Femur (tissue), 1 donor: Measurements from ENCODE around the gene CFAP69.
"Not testable (repeated sequence)": the region's sequence is repeated elsewhere in the genome, so short reads cannot be mapped to it uniquely, and the experiment has no call there.

Source experiments
- DNase-seq: peaks from one replicate; pipeline ENCODE4 v3.0.0-alpha.2; 2017

CFAP69 gene

DNA sequence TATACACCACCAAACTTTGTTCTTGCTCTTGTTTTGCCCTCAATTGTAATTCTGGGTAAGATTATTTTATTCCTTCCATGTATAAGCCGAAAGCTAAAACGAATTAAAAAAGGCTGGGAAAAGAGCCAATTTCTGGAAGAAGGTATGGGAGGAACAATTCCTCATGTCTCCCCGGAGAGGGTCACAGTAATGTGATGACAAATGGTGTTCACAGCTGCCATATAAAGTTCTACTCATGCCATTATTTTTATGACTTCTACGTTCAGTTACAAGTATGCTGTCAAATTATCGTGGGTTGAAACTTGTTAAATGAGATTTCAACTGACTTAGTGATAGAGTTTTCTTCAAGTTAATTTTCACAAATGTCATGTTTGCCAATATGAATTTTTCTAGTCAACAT is 12.5 kb upstream of the CFAP69 start:
- no peak for DNase-seq

DNA sequence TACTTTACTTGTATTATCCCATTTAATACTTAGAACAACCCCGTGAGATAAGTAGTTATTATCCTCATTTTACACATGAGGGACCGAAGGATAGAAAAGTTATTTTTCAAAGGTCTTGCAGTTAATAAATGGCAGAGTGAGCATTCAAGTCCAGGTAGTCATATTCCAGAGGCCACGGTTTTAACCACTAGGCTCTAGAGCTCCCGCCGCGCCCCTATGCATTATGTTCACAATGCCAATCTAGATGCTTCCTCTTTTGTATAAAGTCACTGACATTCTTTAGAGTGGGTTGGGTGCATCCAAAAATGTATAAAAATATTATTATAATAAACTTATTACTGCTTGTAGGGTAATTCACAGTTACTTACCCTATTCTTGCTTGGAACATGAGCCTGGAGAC is 11.4 kb upstream of the CFAP69 start:
- no peak for DNase-seq

DNA sequence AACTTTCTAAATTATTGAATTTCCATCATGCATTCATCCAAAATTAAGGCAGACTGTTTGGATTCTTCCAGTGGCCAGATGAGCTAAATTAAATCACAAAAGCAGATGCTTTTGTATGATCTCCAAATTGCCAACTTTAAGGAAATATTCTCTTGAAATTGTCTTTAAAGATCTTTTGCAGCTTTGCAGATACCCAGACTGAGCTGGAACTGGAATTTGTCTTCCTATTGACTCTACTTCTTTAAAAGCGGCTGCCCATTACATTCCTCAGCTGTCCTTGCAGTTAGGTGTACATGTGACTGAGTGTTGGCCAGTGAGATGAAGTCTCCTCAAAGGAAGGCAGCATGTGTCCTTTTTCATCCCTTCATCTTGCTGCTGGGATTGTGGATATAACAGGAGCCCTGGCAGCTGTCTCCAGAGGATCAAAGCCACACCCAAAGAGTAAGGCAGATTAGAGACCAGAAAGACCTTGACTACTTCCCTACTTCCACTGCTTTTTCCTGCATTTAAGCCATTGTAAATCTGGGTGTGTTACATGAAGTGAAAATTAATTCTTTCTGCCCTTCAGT is 8.2 kb upstream of the CFAP69 start:
- peak; percentile 33 for DNase-seq

DNA sequence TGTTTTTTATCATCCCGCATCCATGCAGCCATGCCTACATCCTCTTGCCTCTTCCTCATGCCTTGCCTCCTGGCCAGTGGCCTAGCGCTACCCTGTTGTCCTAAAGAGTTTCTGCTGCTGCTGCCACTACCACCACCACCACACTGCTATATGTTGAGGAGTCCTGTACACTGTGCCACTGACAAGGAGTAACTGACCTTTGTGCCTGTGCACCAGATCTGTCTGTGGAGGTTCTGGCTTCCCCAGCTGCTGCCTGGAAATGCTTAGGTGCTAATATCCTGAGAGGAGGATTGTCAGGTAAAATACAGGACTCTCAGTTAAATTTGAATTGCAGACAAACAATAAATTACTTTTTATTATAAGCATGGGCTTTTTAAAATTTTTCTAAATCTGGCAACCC is 7.0 kb upstream of the CFAP69 start:
- no peak for DNase-seq

DNA sequence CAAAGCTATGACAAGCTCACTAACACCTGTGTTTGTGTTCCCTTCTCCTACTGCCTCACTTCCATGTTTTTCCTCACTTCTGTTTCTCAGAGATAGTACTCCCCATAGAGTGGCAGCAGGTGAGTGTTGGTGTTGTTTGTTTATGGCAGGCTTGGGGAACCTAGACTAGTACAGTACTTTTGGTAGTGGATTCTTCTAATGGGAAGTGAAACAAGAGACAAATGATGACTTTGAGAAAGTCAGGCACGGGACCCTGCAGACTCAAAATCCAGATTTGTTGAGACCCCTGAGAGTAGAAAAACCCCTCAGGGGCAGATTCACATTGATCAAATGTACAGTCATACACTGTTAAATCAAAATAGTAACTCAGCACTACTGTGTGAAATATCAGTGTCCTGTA is 6.4 kb upstream of the CFAP69 start:
- no peak for DNase-seq

DNA sequence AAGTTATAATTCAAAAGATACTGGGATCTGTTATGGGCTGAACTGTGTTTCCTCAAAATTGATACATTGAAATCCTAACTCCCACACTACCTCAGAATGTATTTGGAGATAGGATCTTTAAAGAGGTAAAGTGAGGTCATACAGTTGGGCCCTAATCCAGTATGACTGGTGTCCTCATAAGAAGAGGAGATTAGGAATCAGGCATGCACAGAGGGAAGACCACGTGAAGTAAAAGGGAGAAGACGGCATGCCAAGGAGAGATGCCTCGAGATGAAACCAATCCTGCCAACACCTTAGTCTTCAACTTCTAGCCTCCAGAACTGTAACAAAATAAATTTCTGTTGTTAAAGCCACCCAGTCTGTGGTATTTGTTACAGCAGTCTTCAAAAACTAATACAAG is 5.9 kb upstream of the CFAP69 start:
- no peak for DNase-seq

DNA sequence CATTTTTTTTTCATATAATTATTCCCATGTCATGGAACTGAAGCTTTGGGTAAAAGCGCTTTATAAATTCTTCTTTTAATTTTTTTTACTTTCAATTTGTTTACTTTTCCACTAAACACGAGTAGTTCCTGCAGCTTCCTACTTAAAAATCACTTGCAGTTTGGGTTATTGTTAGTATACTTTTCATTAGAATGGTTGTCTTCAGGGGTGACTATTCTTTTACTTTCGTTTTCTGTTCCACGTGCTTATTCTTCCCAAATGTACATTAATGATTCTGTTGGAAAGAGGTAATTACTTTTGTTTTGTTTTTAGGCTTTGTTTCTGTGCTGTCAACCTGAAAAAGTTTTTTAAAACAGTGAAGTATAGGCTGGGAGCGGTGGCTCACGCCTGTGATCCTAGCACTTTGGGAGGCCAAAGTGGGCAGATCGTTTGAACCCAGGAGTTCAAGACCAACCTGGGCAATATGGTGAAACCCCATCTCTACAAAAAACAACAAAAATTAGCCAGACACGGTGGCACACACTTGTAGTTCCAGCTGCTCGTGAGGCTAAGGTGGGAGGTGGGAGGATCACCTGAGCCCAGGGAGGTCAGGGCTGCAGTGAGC is 5.2 kb upstream of the CFAP69 start:
- DNase-seq = no peak

DNA sequence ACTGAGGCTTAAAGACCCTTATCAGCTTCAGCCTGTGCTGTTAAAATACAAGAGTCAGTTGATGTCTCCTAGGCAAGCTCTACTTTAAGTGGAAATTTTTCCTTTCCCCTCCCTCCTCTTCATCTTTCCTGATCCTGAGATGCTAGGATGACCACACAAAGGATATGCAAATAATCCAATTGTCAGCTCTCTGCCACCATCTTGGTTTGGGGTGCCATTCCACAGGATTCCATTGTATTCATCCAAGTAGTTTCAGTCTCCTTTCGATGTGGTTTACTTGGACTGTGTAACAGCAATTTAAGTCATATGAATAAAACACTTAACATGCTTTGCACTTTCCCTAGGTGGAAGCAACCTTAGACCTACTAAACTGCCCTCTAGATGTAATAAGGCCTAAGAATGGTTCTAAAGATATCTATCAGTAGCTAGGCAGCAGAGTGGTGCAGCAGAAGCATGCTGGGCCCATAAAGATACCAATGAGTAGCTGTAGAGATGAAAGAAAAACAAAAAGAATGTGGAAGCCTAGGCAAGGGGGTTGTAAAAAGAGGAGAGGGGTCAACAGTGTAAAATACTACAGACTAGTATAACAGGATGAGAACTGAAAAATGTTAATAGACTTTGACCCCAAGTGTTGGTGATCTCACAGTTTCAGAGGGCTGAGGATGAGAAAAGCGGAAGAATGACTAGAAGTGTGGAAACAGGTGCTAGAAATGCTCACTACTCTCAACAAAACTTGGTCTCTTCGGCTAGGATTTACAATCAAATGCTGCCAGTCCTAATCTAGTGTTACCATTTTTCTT is 2.4 kb upstream of the CFAP69 start:
- no peak for DNase-seq

DNA sequence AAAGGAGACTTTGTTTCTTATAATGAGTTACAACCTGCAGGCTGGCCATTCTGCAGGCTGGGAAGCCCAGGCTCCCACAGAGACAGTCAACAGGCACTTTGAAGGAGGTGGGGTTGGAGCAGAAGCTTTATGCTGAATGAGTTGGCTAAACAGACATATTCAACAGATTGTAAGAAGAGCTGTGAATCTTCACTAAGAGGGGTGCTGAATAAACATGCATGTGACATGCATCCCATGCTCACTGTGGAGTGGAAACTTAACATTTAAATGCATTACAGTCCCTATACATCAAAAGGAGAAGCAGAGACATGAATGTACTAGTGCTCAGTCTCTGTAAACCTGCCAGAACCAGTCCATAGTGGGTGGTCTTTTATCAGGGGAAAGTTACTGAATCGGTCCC is 1.4 kb upstream of the CFAP69 start:
- no peak for DNase-seq

DNA sequence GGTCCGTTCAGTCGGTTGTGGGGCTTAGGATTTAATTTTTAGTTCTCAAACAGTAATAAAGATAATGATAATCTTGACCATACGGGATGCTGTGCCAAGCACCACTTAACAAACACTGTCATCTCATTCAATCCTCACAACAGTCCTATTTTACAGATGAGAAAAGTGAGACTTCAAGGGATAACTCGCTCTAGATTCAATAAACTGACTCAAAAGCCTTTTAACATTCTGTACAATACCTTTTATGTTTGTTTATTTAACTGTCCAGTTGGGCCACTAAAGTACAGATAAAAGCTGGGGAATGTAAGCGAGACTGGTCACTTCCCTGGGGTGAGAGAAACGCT is 437 bp upstream of the CFAP69 start:
- no peak for DNase-seq

DNA sequence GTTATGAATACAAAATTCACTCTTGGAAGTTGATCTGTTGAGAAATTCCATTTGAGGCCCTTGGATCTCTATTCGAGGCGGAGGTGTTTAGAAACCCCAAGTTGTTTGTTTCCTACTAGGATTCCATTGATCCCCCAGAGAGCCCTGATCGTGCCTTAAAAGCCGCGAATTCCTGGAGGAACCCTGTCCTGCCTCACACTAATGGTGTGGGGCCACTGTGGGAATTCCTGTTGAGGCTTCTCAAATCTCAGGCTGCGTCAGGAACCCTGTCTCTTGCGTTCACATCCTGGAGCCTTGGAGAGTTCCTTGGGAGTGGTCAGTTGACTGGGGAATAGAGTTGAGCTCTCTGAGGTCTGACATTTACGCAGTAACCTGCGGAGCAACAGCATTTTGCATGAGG is 1.2 kb downstream of the CFAP69 start:
- no peak for DNase-seq

DNA sequence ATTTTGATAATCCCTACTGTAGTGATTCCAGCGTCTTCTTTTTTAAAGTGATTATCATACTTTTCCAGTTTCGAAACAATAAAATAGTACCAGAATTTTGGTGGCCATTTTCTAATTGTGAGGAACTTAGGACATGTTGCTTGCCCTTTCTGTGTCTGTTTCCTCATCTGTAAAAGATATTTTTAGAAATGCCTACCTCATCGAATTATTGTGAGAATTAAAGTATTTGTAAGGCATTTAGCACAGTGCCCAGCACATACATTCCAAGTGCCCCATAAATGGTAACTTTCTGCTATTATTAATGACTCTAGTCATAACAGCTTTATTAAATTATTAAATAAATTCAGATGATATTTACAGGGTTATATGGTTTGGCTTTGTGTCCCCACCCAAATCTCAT is 3.7 kb downstream of the CFAP69 start:
- DNase-seq = no peak

DNA sequence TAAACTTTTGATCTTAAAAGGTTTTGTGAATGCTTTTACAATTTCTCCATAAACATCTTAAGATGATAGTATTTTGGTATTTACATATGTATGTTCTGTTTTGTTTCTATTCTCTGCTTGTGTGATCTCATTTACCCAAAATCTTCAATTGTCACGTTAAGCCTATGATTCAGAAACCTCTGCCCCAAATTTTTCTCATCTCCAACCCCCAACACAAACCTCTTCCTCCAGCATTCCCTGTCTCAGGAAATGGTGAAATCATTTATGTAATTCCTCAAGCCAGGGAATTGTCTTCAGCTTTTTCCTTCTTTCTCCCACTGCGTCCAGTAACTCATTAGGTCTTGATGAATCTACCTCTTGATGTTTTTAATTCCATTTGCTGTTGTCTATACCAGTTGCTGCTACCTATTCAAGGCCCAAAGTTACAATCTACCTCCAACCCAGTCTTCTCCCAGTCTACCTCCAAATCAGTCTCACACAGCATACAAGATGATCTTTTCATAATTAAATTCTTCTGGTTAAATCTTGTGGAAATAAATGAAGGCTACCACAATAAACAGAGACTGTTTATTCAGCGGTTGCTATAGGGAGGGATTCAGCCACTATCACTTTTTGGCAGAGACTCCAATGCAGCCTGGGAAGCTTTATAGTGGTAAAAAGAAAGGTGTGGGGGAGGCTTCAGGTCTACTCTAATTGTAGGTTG is 5.8 kb downstream of the CFAP69 start:
- no peak for DNase-seq

DNA sequence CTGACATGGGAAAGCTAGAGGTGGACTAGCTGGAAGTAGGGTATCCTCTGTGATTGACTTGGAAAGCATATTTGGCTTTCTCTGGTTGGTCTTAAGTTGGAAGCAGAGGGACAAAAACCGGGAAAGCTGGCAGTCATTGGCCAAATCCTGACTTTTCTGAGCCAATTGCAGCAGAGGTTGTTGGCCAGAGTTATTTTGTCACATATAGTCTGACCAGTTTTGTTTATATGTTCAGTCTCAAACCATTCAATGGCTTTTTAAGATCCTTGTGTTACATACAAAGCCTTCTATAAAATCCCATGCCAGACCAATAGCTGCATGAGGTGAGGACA is 6.3 kb downstream of the CFAP69 start:
- no peak for DNase-seq

DNA sequence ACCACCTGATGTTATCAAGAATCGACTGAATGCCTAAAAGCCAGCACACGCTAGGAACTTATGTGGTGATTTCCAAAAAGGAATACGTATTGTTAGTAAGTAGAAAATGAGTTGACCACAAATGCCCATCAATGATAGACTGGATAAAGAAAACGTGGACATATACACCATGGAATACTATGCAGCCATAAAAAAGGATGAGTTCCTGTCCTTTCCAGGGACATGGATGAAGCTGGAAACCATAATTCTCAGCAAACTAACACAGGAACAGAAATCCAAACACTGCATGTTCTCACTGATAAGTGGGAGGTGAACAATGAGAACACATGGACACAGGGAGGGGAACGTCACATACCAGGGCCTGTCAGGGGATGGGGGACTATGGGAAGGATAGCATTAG is 11.0 kb downstream of the CFAP69 start:
- DNase-seq = not testable (repeated sequence)

DNA sequence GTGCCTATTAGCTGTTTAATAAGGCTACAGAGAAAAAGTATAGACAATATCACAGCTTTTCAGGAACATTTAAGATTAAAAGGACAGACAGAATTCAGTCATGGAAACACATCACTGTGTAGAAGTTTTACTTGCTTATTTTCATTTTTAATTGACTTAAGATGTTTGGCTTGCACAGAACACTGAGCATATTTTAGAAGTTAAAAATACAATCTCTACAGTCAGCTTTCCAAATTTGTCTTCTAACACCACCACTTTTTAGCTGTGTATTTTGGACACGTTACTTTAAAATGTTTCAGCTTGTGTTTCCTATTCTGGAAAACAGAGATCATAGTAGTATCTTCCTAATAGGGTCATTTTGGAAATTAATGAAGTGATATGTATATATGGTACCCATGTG is 11.8 kb downstream of the CFAP69 start:
- DNase-seq = no peak

DNA sequence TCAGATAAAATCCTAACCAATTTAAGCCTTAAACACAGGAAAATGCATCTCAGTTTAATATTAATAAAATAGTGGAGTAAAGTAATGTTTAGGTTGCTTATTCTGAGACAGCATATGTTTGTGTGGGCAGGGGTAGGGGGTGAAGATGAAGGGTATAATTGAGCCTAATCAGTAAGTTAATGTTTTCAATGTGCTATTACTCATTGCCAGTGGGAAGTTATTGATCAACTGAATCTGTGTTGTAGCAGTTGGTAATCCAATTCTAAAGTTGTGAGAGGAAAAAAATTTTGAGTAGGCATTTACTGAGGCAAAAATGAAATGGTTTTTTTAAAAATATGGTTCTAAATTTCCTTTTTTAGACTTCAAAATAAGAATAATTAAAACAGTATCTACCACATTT is 16.5 kb downstream of the CFAP69 start:
- no peak for DNase-seq

DNA sequence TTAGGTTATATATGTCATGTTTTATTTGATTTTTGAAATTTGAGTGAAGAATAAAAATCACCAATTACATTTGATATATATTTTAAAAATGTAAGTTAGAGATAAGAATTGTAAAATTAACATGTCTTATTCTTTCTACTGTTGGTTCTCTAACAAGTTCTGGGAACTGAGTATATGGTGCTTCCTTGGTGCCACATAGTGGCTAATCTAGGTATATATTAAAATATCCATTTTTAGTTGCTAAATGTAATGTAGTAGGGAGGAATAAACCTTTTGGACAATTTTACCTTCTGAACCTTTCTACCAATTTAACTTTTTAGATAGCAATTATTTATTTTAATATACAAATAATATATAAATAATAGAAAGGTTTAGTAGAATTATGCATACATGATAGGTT is 17.5 kb downstream of the CFAP69 start:
- no peak for DNase-seq

DNA sequence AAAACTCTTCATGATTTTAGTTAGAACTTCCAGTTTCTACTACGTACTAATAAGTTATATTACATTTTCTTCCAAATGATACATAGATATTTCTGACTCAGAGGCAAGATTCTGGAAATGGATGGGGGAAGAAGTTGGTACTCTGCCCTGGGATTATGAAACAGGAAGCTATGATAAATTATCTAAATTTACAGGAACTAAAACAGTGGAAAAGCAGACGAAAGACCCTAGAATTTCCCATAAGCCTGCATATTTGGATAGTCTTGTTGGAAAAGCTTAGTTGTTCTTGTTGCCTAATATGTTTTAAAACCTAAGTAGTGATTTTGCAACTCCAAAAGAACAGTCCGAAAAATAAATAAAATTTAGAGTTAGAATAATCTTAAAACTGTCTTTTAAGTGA is 21.8 kb downstream of the CFAP69 start:
- no peak for DNase-seq

DNA sequence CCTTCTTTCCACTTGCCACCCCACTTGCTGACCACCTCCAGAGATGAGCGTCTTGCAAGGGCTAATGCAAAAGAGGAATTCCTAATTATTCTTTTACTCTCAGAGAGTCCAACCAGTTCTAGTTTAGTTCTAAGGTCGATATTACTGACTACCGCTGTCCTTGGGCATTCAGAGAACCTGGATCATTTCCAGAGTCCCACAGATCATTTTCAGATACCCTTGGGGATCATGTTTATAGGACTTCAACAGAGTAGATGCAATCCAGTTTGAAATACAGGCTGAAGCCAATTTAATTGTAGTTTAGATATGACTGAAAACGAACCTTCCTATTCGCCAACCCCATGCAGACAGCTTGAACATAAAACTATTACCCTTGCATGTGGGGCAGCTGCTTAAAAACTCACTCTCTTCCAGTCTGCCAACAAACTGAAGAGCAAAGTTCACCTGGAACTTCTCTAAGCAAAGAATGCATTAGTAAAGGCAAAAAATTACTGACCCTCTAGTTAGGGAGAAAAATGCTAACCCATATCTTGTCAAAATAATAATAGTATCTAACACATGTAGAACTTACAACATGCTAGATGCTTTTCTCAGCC is 22.4 kb downstream of the CFAP69 start:
- no peak for DNase-seq

DNA sequence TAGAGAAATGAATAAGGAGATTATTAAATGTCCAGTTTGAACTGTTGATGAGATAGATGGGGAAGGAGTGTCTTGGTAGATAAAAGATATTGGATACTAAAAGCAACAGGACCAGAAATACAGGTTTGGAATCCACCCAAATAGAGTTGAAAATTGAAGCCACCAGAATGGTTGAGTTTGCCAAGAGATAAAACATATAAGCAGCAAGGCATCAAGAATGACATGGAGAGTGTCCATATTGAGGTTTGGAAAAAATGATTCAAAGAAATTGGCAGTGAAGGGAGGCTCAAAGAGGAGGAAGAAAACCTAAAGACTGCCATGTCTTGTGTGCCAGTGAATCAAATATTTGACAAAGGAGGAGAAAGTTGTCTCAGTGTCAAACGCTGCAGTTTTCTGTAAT is 24.2 kb downstream of the CFAP69 start:
- no peak for DNase-seq

DNA sequence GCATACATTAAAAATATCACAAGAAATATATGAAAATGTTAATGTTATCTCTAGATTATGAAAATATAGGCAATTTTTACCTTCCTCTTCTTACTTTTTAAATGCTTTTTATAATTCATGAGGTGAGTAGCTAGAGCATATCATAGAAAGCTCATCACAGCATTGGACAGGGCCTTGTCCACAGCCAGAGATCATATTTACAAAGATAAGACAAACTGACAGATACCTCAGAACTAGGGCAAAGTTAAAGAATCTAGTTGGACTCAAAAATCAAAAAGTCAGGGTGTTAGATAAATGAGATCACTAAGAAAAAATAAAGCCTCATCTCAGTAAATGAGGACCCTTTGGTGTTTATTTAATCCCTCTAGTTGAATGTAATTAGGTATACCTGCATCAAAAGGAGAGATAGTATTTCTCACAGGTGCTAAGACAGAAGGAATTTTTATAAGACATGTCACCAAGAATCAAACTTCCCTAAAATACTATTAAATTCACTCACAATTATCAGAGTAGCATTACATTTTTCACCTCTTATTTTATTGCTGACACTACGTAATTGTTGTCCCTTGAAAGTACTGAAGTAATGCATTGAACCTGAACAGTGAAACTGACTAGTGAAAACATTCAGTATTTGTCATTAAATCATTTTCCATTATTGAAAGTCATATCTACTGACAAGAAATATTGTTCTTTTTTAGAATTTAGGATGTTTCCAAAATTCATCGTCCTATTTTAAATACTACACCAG is 25.6 kb downstream of the CFAP69 start:
- DNase-seq = no peak

DNA sequence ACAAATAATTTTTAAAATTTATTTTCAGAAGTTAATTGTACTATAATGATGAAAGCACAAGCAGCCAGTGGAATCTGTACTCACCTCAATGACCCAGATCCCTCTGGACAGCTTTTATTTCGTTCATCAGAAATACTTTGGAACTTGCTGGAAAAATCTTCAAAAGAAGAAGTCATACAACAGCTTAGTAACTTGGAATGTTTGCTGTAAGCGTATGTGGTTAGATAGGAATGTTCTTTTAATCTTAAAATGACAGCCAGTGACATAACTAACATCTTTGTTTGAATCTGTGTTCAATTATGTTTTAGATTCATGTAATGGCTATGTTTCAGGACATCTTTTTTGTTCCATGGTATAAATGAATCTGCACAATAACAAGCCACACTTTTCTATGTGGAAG is 26.8 kb downstream of the CFAP69 start:
- DNase-seq = no peak
